HG02623 (cell line): ENCODE measurements around the gene USP24.

ENCODE experiments used
- ATAC-seq: cut with Tn5 transposase; IDR thresholded peaks from one replicate; pipeline ENCODE4 v1.9.1; 2021; ENCODE audit warnings: moderate library complexity; ENCODE audit not compliant: unreplicated experiment

Gene USP24, protein sequence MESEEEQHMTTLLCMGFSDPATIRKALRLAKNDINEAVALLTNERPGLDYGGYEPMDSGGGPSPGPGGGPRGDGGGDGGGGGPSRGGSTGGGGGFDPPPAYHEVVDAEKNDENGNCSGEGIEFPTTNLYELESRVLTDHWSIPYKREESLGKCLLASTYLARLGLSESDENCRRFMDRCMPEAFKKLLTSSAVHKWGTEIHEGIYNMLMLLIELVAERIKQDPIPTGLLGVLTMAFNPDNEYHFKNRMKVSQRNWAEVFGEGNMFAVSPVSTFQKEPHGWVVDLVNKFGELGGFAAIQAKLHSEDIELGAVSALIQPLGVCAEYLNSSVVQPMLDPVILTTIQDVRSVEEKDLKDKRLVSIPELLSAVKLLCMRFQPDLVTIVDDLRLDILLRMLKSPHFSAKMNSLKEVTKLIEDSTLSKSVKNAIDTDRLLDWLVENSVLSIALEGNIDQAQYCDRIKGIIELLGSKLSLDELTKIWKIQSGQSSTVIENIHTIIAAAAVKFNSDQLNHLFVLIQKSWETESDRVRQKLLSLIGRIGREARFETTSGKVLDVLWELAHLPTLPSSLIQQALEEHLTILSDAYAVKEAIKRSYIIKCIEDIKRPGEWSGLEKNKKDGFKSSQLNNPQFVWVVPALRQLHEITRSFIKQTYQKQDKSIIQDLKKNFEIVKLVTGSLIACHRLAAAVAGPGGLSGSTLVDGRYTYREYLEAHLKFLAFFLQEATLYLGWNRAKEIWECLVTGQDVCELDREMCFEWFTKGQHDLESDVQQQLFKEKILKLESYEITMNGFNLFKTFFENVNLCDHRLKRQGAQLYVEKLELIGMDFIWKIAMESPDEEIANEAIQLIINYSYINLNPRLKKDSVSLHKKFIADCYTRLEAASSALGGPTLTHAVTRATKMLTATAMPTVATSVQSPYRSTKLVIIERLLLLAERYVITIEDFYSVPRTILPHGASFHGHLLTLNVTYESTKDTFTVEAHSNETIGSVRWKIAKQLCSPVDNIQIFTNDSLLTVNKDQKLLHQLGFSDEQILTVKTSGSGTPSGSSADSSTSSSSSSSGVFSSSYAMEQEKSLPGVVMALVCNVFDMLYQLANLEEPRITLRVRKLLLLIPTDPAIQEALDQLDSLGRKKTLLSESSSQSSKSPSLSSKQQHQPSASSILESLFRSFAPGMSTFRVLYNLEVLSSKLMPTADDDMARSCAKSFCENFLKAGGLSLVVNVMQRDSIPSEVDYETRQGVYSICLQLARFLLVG (N-terminal part only)

DNA sequence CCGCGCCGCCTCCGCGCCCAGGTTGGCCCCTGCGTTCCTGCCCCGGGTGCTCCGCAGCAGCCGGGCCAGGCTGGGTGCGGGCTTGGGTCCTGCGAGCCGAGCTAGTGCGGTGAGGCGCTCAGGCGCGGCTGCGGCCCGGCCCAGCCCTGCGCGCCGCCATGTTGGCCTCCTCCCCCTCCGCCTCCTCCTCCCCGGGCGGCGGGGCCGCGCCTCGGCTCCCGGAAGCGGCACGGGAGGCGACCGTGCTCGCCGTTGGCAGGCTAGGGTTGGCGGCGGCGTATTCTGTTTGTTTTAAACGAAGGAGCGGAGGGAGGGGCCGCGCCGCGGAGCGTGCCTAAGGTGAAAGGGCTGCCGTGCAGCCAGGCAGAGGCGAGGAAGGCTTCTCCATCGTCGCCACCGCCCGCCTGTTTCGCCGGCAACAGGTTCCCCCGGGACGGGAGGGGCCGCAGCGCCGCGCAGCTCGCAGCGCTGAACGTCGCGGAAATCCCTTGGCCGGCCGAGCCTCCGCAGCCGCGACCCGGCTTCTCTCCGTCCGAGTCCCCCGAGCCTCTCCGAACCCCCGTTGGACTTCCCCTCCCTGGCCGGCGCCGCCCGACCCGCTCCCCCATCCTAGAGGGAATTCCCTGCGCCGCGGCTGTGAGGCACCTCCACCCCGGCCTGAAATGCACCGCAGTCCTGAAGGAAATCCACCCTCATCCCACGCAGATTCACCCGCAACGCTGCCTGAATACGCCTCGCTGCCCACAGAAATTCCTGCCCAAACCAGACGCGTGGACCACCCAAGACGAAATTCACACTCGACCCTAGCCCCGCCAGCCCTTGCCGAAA lies at the start of gene USP24:
Gene USP24, minus strand, starts transcription at position 171 of the 828 bp plus-strand sequence. CDS start 251 bp downstream, outside the sequence.
- peak; percentile 80 for ATAC-seq

- ATAC-seq: no peak
These were observed 47.7 kb upstream of the USP24 start for GRCh38 chr1:55262822-55263221.

DNA sequence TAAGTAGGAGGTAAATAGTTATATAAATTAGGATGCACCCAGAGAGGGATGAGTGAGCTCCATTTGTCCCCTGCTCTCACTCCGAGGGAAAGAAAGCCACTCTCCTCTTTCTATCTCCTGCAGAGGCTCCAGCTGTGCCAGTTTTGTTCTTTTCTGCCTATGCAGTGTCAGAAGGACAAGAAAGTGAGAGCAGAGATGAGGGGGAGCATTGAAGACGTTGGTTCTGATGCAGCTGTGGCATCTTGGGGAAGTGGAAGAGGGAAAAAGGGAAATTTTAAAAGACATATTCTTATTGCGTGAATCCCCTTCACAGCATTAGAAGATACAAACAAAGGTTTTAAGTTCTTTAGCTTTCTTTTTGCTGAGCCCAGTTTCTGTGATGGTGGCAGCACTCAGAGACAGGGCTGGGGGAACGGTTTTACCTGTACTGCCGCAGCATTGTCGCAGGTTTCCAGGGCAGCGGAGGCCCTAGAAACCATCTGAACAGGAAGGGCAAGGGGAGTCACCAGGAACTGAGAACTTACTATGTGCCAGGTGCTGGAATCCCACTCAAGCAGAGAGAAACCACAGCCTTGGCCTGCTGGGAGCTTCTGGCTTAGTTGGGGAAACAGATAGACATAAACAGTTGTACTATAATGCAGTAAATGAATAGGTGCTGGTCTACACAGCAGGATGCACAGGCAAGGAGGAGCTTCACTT lies 44.9 kb upstream of the USP24 start:
- peak; percentile 46 for ATAC-seq

- no peak for ATAC-seq
These were observed 42.8 kb upstream of the USP24 start for GRCh38 chr1:55257958-55258357.

DNA sequence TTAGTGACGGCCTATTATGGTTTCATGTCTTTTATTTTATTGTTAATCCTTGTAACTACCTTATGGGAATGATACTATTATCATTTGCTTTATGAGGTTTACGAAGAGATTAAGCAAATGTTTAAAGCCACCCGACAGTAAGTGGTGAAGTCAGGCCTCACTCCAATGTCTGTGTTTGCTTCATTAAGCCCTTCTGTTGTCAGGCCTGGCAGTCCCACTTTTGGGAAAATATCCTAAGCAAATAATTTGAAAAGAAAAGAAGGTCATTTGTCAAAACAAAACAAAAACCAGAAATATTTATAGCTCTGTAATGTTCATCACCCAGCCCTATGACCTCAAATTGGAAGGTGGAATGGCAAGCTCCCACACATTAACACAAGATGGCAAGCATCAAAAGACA lies 40.7 kb upstream of the USP24 start:
- ATAC-seq: no peak

- no peak for ATAC-seq
These were observed 37.9 kb upstream of the USP24 start for GRCh38 chr1:55252942-55253589.

GRCh38 chr1:55250399-55251075 lies 35.4 kb upstream of the USP24 start:
- no peak for ATAC-seq

DNA sequence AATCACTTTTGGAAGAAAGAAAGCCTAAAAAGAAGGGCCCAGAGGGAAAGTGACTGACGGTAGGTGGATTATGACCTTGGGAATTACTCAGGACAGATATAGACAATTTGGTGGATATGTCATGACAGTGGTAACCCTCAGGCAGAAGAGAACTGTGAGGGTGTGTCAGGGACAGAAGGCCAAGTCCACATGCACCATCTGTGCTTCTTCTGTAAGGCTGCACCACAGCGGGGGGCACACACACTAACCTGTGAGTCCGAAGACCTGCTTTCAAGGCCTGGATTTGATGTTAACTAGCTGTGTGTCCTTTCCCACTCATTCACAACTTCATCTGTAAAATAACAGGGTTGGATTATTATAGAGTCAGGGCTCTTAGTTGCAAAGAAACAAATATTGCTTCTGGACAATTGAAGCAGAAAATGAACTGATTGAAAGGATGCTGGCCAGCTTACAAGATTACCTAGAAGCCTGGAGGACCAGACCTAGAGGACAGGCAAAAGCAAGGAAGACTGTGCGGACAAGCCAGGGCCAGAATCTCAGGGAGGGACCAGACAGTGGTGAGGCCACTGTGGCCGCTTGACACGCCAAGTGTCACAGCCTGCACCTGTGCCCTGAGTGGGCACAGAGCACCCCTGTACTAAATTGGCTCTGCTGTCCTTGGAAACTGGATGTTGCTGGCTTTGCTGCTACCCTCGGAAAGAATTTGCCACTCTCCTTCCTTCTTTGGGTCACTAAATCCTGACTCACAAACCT lies 34.7 kb upstream of the USP24 start:
- ATAC-seq: no peak

DNA sequence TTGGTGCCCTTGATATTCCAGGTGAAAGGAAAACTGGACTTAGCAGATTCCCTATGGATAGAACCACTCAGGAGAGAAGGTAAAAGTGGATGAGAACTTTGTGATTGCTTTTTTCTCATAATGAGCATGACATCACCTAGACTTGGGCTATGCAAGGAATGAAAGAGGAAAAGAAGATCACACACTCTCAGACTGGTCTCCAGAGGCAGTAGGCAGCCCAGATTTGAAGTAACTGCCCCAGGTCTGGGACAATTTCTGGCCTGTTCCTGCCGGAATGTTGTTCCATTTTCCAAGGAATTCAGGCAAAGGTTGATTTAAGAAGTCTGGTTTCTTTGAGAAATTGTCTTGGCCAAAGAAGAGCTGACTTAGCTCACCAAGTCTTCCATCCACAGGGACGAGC lies 31.7 kb upstream of the USP24 start:
- no peak for ATAC-seq

DNA sequence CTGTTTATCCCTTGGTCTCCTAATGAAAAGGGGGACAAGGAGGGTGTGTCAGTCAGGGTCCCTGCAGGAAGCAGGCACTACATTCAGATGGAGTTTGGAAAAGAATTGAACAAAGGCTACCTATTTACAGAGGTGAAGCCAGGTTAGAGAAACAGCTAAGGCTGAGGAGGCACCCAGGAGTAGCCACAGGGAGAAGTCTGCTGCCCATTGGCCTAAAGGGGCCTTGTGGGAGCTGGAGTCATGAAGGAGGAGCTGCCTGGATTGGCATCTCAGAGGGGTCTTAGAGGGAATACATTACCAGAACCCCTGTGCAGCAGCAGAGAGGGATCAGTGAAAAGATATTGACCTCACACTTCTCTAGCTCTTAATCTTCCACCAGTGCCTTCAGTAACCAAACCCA lies 31.2 kb upstream of the USP24 start:
- no peak for ATAC-seq

- ATAC-seq: no peak
These were observed 30.6 kb upstream of the USP24 start for GRCh38 chr1:55245781-55246180.

DNA sequence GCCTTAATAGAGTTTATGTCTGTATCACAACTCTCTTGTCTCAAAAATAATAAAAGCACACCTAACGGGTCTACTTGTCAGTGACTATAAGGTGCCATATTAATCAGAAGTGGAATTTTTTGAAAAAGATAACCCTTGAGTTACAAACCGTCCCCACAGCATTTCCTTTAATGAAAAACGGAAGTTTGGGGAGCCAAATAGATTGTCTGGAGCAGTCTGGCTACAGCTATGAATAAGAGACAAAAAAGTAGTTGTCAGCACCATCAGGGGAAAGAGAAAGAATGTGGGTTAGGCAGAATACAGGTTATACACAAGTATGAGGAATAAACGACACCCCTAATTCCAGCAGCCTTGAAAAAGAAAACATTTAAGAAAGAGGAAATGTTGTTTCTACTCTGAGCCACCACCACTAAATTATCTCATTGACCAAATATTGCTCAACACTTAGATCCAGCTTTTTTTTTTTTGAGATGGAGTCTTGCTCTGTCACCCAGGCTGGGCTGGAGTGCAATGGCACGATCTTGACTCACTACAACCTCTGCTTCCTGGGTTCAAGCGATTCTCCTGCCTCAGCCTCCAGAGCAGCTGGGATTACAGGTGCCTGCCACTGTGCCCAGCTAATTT lies 29.4 kb upstream of the USP24 start:
- ATAC-seq: no peak

DNA sequence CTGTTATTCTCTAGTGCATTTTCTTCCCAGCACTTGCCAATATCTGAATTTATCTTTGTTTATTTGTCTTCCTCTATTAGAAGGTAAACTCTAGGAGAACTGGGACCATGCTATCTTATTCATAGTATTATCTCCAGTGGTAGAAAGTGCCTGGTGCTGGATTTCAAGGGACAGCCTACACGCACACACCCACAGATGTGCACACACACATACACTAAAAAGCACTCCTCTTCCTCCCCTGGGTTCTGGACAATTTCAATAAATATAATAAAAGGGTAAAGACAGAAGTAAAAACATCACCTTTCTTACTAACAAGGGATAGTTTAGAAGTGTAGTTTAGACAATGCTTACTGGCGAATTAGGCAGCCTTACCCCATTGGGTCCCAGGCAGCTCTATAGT lies 28.5 kb upstream of the USP24 start:
- ATAC-seq: no peak

- no peak for ATAC-seq
These were observed 24.4 kb upstream of the USP24 start for GRCh38 chr1:55239548-55239947.

DNA sequence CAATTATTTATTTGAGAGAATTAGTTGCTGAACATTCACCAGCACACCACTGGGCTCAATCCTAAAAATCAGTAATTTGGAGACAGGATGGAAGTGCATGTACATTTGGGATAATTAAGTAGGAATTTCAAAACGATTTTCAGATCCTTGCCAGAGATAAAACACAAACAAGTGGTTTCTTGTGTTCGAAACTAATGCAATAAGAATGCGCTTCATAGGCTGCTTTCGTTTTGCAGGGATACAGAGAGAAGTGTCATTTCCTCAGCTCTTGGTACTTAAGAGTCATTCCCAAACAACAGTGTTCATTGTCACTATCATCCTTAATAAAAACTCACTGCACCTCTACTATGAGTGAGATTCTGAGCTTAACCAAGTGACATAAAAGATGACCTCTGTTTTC lies 20.6 kb upstream of the USP24 start:
- ATAC-seq: no peak

- ATAC-seq: no peak
These were observed 18.9 kb upstream of the USP24 start for GRCh38 chr1:55234016-55234415.

DNA sequence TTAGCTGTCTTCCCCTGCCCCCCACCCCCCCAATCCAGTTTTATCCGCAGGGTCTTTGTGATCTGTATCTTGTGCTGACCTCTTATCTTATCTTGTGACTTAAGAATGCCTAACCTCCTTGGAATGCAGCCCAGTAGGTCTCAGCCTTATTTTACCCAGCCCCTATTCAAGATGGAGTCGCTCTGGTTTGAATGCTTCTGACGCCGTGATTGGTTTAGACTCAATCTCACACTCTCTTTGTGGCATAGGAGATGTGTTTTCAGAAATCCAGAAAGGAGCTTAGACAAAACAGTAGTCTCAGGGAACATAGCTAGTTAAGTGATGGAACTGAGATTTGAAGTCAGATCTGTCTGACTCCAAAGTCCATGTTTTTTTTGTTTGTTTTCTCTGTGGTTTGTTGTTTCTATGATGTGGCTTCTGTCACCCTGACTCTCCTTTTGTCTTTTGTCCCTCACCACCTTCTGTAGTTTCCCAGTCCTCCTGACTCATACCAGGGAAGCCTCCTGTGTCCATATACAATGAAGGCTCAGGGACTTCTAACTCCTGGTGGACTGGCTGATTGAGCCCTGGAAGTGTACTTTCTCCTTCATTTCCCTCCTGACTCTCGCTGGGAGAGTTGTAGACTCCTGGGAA lies 18.1 kb upstream of the USP24 start:
- ATAC-seq: no peak
